ENCODE measurements around the gene DDX20.

The DDX20 gene

GRCh38 chr1:111716333-111716732 is 39.4 kb upstream of the DDX20 start:
- TF ChIP-seq CTCF (IDR thresholded peaks at IDR 0.05; ENCODE audit: poor library complexity, severe bottlenecking): no peak
- no peaks in the 10 kb centered on the region for H3K9me3 ChIP-seq (ENCODE audit: severe bottlenecking)
- ATAC-seq (ENCODE audit: low read depth): no peak
- DNase-seq (ENCODE audit: low spot score): no peak
- no peak overlapping the region for H3K4me3 ChIP-seq (ENCODE audit: severe bottlenecking)
- no peak overlapping the region for H3K27ac ChIP-seq (ENCODE audit: poor library complexity, severe bottlenecking)
- H3K27me3 ChIP-seq (ENCODE audit: insufficient read depth, poor library complexity, severe bottlenecking): no peaks in the 10 kb centered on the region
- no peaks in the 10 kb centered on the region for H3K4me1 ChIP-seq (ENCODE audit: insufficient read depth, poor library complexity, severe bottlenecking)
- peaks cover 18% of the 10 kb centered on the region for H3K36me3 ChIP-seq (ENCODE audit: low read depth)

- ATAC-seq (ENCODE audit: low read depth) (no peak), DNase-seq (ENCODE audit: low spot score) (no peak)
- Histone ChIP-seq H3K9me3 (ENCODE audit: severe bottlenecking) (no peaks in the 10 kb centered on the region), H3K4me1 (ENCODE audit: insufficient read depth, poor library complexity, severe bottlenecking) (no peaks in the 10 kb centered on the region), H3K4me3 (ENCODE audit: severe bottlenecking) (no peak overlapping the region), H3K27me3 (ENCODE audit: insufficient read depth, poor library complexity, severe bottlenecking) (no peaks in the 10 kb centered on the region), H3K27ac (ENCODE audit: poor library complexity, severe bottlenecking) (no peak overlapping the region), H3K36me3 (ENCODE audit: low read depth) (peaks cover 7% of the 10 kb centered on the region; the same call in 1 of the 2 replicates)
- TF ChIP-seq CTCF (IDR thresholded peaks at IDR 0.05; ENCODE audit: poor library complexity, severe bottlenecking): no peak
Measured at GRCh38 chr1:111717450-111717849, 38.3 kb upstream of the DDX20 start.

- Histone ChIP-seq H3K4me3 (ENCODE audit: severe bottlenecking) (no peak overlapping the region), H3K36me3 (ENCODE audit: low read depth) (no peaks in the 10 kb centered on the region; the same call in 1 of the 2 replicates), H3K27me3 (ENCODE audit: insufficient read depth, poor library complexity, severe bottlenecking) (no peaks in the 10 kb centered on the region), H3K27ac (ENCODE audit: poor library complexity, severe bottlenecking) (no peak overlapping the region), H3K4me1 (ENCODE audit: insufficient read depth, poor library complexity, severe bottlenecking) (no peaks in the 10 kb centered on the region), H3K9me3 (ENCODE audit: severe bottlenecking) (no peaks in the 10 kb centered on the region)
- DNase-seq (ENCODE audit: low spot score) (no peak), ATAC-seq (ENCODE audit: low read depth) (no peak)
- TF ChIP-seq CTCF (IDR thresholded peaks at IDR 0.05; ENCODE audit: poor library complexity, severe bottlenecking): no peak
Measured at GRCh38 chr1:111719135-111719534, 36.6 kb upstream of the DDX20 start.

- H3K27me3 ChIP-seq (ENCODE audit: insufficient read depth, poor library complexity, severe bottlenecking): no peaks in the 10 kb centered on the region
- H3K4me1 ChIP-seq (ENCODE audit: insufficient read depth, poor library complexity, severe bottlenecking): no peaks in the 10 kb centered on the region
- H3K27ac ChIP-seq (ENCODE audit: poor library complexity, severe bottlenecking): no peak overlapping the region
- DNase-seq (ENCODE audit: low spot score) (no peak), ATAC-seq (ENCODE audit: low read depth) (no peak)
- no peak for TF ChIP-seq CTCF (IDR thresholded peaks at IDR 0.05; ENCODE audit: poor library complexity, severe bottlenecking)
- H3K9me3 ChIP-seq (ENCODE audit: severe bottlenecking): no peaks in the 10 kb centered on the region
- H3K36me3 ChIP-seq (ENCODE audit: low read depth): no peaks in the 10 kb centered on the region; the same call in 1 of the 2 replicates
- no peak overlapping the region for H3K4me3 ChIP-seq (ENCODE audit: severe bottlenecking)
Measured at GRCh38 chr1:111719674-111720132, 36.0 kb upstream of the DDX20 start.

GRCh38 chr1:111720274-111720976 is 35.3 kb upstream of the DDX20 start:
- Histone ChIP-seq H3K27ac (ENCODE audit: poor library complexity, severe bottlenecking) (no peak overlapping the region), H3K4me1 (ENCODE audit: insufficient read depth, poor library complexity, severe bottlenecking) (no peaks in the 10 kb centered on the region), H3K4me3 (ENCODE audit: severe bottlenecking) (no peak overlapping the region), H3K27me3 (ENCODE audit: insufficient read depth, poor library complexity, severe bottlenecking) (no peaks in the 10 kb centered on the region), H3K9me3 (ENCODE audit: severe bottlenecking) (no peaks in the 10 kb centered on the region), H3K36me3 (ENCODE audit: low read depth) (no peaks in the 10 kb centered on the region; the same call in 1 of the 2 replicates)
- no peak for ATAC-seq (ENCODE audit: low read depth)
- no peak for TF ChIP-seq CTCF (IDR thresholded peaks at IDR 0.05; ENCODE audit: poor library complexity, severe bottlenecking)
- DNase-seq (ENCODE audit: low spot score): no peak

Measured in RWPE2 (cell line).